T-helper 1 cell (primary cell): Measurements from ENCODE around the gene DRC3.

Experiments used
- DNase-seq, 5 donors: peaks; one replicate each; pipeline ENCODE4 v3.0.0-alpha.2; 2012 to 2020

Gene DRC3

DNA sequence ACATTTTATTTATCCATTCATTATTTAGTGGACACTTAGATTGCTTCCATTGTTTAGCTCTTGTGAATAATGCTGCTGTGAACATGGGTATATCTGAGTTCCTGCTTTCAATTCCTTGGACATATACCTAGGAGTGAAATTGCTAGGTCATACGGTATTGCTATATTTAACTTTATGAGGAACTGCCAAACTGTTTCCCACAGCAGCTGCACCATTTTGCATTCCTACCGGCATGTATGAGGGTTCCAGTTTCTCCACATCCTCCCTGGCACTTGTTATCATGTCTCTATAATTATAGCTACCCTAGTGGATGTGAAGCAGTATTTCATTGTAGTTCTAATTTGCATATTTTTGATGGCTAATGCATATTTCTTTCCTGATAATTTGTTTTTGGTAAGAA lies 91.4 kb downstream of the DRC3 start:
- no peak for DNase-seq

DNA sequence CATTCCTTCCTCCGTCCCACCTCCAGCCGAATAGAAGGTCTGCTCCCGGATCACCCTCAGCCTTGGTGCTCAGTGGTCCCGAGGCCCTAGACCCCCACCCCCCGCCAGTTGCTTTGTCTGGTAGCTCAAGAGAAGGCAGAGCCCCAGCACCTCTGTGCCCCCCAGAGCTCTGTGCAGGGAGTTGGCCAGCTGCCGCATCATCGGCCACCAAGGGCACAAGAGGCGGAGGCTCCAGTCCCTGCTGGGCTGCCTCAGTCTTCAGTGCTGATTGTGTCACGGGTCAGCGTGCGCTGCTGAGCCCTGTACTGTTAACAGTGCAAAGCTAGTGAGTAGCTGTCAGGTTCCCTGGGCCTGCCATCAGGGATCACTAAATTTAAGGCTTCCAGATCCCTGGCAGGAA lies 92.9 kb downstream of the DRC3 start:
- no peak for DNase-seq
